ENCODE results near the gene PRKG1. TPM values are rescaled to one million over a fixed set of nuclear protein-coding genes. Genes with fewer than 3 reads are reported as not detected.

The PRKG1 gene
- total RNA-seq, 1 experiment from 2014 or later, result 0.21 TPM

DNA sequence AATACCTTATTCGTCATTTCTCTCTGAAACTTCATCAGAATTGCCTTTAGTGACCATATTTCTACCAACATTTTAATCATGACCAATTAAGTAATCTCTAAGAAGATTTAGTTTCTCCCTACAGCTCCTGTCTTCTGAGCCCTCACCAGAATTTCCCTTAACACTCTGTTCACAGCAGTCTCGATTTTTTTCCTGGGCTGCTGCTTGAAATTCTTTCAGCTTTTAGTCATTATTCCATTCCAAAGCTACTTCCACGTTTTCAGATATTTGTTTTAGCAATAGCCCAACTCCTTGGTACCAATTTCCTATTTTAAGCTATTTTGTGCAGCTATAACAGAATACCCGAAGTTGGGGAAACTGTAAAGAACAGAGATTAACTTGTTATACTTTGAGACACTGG lies 1047.4 kb downstream of the PRKG1 start:
- H3K4me3 Mint-ChIP-seq (ENCODE audit: low read depth, unreplicated experiment), result no peak overlapping the region
- H3K9me3 Mint-ChIP-seq (ENCODE audit: low read depth, unreplicated experiment), result no peaks in the 10 kb centered on the region
- no peaks in the 10 kb centered on the region for H3K4me1 Mint-ChIP-seq (ENCODE audit: low read depth, unreplicated experiment)
- DNase-seq, result no peak
- intact Hi-C loops (cut with micrococcal nuclease; ENCODE audit: unreplicated experiment), result no loop called here
- BruUV-seq (replicated peaks), result no TSS peak
- no peaks in the 10 kb centered on the region for H3K27me3 Mint-ChIP-seq (ENCODE audit: unreplicated experiment)
- no peak for TF ChIP-seq CTCF (IDR thresholded peaks at IDR 0.05; ENCODE audit: unreplicated experiment)
- no peak overlapping the region for H3K27ac Mint-ChIP-seq (ENCODE audit: unreplicated experiment)
- no peaks in the 10 kb centered on the region for H3K36me3 Mint-ChIP-seq (ENCODE audit: insufficient read depth, unreplicated experiment)
- CTCF ChIA-PET, result interaction anchor here (0.6 kb wide), 1 partner anchor 12 kb away, joined by 5 read pairs; no protein-coding TSS in a partner anchor

DNA sequence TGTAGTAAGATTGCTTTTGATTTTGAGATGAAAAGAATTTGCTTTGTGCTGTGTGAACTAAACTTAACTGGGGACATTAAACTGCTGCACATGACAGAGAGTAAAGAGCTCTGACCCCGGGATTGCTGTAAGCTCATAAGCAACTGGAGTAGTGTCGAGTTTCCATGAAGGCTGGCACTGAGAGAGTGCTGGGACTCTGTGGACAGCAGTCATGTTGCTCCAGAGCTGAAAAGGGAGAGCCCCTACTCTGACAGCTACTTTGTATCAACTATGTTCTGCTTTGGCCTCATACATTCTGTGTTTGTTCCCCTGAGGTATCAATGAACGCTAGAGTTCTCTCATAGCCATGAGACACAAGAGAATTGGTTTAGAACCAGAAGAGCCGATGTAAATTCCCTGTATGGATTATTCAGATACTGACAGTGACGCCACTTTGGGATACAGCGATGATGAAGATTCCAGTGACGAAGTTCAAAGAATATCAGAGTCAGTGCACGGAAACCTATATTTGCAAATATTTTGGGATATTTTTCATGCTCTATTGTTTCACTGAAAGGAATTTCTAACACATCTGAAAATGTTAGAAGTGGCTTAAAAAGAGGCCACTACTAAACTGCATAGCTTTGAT lies 1053.9 kb downstream of the PRKG1 start:
- TF ChIP-seq CTCF (IDR thresholded peaks at IDR 0.05; ENCODE audit: unreplicated experiment), result no peak
- no peak for DNase-seq
- no peak overlapping the region for H3K4me3 Mint-ChIP-seq (ENCODE audit: low read depth, unreplicated experiment)
- no peaks in the 10 kb centered on the region for H3K36me3 Mint-ChIP-seq (ENCODE audit: insufficient read depth, unreplicated experiment)
- H3K4me1 Mint-ChIP-seq (ENCODE audit: low read depth, unreplicated experiment), result no peaks in the 10 kb centered on the region
- BruUV-seq (replicated peaks), result no TSS peak
- no peak overlapping the region for H3K27ac Mint-ChIP-seq (ENCODE audit: unreplicated experiment)
- H3K27me3 Mint-ChIP-seq (ENCODE audit: unreplicated experiment), result no peaks in the 10 kb centered on the region
- no peaks in the 10 kb centered on the region for H3K9me3 Mint-ChIP-seq (ENCODE audit: low read depth, unreplicated experiment)
- intact Hi-C loops (cut with micrococcal nuclease; ENCODE audit: unreplicated experiment), result no loop called here
- CTCF ChIA-PET, result no interaction called here

GRCh38 chr10:52129410-52130178 lies 1055.3 kb downstream of the PRKG1 start:
- Mint-ChIP-seq H3K27ac (ENCODE audit: unreplicated experiment) (no peak overlapping the region), H3K4me1 (ENCODE audit: low read depth, unreplicated experiment) (no peaks in the 10 kb centered on the region), H3K27me3 (ENCODE audit: unreplicated experiment) (no peaks in the 10 kb centered on the region), H3K9me3 (ENCODE audit: low read depth, unreplicated experiment) (no peaks in the 10 kb centered on the region), H3K4me3 (ENCODE audit: low read depth, unreplicated experiment) (no peak overlapping the region), H3K36me3 (ENCODE audit: insufficient read depth, unreplicated experiment) (no peaks in the 10 kb centered on the region)
- BruUV-seq (replicated peaks), result no TSS peak
- CTCF ChIA-PET, result no interaction called here
- no peak for DNase-seq
- no peak for TF ChIP-seq CTCF (IDR thresholded peaks at IDR 0.05; ENCODE audit: unreplicated experiment)
- intact Hi-C loops (cut with micrococcal nuclease; ENCODE audit: unreplicated experiment), result no loop called here

- no peaks in the 10 kb centered on the region for H3K9me3 Mint-ChIP-seq (ENCODE audit: low read depth, unreplicated experiment)
- no peaks in the 10 kb centered on the region for H3K4me1 Mint-ChIP-seq (ENCODE audit: low read depth, unreplicated experiment)
- intact Hi-C loops (cut with micrococcal nuclease; ENCODE audit: unreplicated experiment), result no loop called here
- no peaks in the 10 kb centered on the region for H3K27me3 Mint-ChIP-seq (ENCODE audit: unreplicated experiment)
- no peaks in the 10 kb centered on the region for H3K36me3 Mint-ChIP-seq (ENCODE audit: insufficient read depth, unreplicated experiment)
- CTCF ChIA-PET, result no interaction called here
- H3K27ac Mint-ChIP-seq (ENCODE audit: unreplicated experiment), result no peak overlapping the region
- no peak overlapping the region for H3K4me3 Mint-ChIP-seq (ENCODE audit: low read depth, unreplicated experiment)
- no peak for TF ChIP-seq CTCF (IDR thresholded peaks at IDR 0.05; ENCODE audit: unreplicated experiment)
- DNase-seq, result no peak
- BruUV-seq (replicated peaks), result no TSS peak
Observed at GRCh38 chr10:52135101-52135500, 1060.8 kb downstream of the PRKG1 start.
